AG04450 (cell line): ENCODE data around the gene ANO1. TPM values are rescaled to one million over a fixed set of nuclear protein-coding genes. Genes with fewer than 3 reads are reported as not detected.

Experiments used
- CTCF ChIA-PET: fragments of 300-600, 350-600 bp; formaldehyde crosslinking; extraction: SDS; loops from one replicate; lab custom pipeline; 2022; ENCODE audit warnings: antibody characterized with exemption, inconsistent platforms; lab: Charles Lee
- POLR2A ChIA-PET: fragments of 350-600 bp; formaldehyde crosslinking; extraction: SDS; loops from one replicate; lab custom pipeline; 2021; ENCODE audit warnings: antibody characterized with exemption, inconsistent platforms; lab: Yijun Ruan, JAX
- DNase-seq: peaks from one replicate; pipeline ENCODE4 v3.0.0-alpha.2; 2011; ENCODE audit warnings: low read depth, low spot score
- H3K27ac ChIP-seq: one replicate; pipeline ENCODE4 v1.5.1; 2012; ENCODE audit warnings: low read depth, low read length, control low read depth
- H3K27me3 ChIP-seq: one replicate; pipeline ENCODE4 v1.6.0; 2012; ENCODE audit warnings: low read length; ENCODE audit not compliant: control insufficient read depth, insufficient read depth
- H3K4me3 ChIP-seq: 2 replicates; pipeline ENCODE4 v1.5.1; 2011; ENCODE audit warnings: mild to moderate bottlenecking, low read depth, low read length, control low read depth
- H3K9me3 ChIP-seq: 2 replicates; pipeline ENCODE4 v1.5.1; 2012; ENCODE audit warnings: low read length; ENCODE audit not compliant: control insufficient read depth, insufficient read depth
- polyA plus RNA-seq: library from polyadenylated mRNA; depleted of rRNA; stranded (reverse); fragments of >200 nt; gene quantifications from 2 replicates; pipeline ENCODE4 v1.2.3, GENCODE V29; 2011
- TF ChIP-seq, protein P1 (sequence below): IDR thresholded peaks from 2 replicates; pipeline ENCODE4 v1.5.1; 2011; ENCODE audit warnings: low read depth, low read length, control low read depth, inconsistent platforms

Gene ANO1
- polyA plus RNA-seq, 1 experiment: 10.3 TPM

DNA sequence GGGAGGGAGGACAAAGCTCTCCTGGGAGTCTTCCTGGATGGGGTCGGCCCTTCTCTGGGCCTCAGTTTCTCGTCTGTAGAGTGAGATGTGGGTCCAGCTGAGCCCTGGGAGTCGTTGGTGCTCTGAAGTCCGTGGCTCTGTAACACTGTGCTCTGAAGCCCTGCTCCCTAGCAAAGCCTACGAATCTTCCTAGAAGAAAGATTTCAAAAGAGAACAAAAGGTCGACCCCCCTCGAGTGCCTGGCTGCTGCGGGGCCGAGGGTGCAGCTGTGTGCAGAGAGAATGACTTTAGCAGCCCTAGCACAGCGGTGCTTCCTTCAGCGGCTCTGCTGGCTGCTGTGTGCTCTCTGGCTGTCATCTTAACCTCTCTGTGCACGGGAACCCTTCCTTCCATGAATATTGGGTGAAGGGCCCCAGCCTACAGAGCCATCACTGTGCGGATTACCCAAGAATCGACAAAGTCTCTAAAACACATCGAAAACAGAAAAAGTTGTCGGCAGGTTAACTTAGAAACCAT lies 10.7 kb downstream of the ANO1 start:
- DNase-seq: no peak
- H3K4me3 ChIP-seq: no peak overlapping the region
- no peak overlapping the region for H3K27ac ChIP-seq
- H3K9me3 ChIP-seq: peaks cover 4% of the 10 kb centered on the region
- TF ChIP-seq, protein P1, sequence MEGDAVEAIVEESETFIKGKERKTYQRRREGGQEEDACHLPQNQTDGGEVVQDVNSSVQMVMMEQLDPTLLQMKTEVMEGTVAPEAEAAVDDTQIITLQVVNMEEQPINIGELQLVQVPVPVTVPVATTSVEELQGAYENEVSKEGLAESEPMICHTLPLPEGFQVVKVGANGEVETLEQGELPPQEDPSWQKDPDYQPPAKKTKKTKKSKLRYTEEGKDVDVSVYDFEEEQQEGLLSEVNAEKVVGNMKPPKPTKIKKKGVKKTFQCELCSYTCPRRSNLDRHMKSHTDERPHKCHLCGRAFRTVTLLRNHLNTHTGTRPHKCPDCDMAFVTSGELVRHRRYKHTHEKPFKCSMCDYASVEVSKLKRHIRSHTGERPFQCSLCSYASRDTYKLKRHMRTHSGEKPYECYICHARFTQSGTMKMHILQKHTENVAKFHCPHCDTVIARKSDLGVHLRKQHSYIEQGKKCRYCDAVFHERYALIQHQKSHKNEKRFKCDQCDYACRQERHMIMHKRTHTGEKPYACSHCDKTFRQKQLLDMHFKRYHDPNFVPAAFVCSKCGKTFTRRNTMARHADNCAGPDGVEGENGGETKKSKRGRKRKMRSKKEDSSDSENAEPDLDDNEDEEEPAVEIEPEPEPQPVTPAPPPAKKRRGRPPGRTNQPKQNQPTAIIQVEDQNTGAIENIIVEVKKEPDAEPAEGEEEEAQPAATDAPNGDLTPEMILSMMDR: no peak
- H3K27me3 ChIP-seq: peaks cover 16% of the 10 kb centered on the region
- CTCF ChIA-PET: no interaction called here
- POLR2A ChIA-PET: no interaction called here

DNA sequence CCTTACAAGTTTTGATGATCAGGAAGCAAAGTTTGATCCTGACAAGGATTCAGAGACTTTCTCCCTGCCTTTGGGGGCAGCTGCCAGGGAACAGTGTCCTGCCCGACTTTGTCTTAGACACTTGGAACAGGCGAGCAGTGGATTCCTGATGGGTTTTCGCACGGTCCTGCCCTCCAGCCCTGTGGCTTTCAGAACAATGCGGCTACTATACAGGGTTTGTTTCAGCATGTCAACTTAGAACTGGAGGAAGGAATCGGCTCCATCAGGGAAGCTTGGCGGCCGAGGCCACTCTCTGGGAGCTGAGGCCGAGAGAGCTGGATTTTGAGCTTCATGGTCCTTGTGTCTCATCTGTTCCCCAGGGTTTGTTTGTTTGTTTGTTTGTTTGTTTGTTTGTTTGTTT lies 11.5 kb downstream of the ANO1 start:
- POLR2A ChIA-PET: no interaction called here
- H3K9me3 ChIP-seq: peaks cover 4% of the 10 kb centered on the region
- peaks cover 16% of the 10 kb centered on the region for H3K27me3 ChIP-seq
- TF ChIP-seq, protein P1: no peak
- CTCF ChIA-PET: interaction anchor here (0.9 kb wide), 1 partner anchor 102 kb away, joined by 3 read pairs; no protein-coding TSS in a partner anchor
- no peak overlapping the region for H3K27ac ChIP-seq
- DNase-seq: no peak
- no peak overlapping the region for H3K4me3 ChIP-seq

- TF ChIP-seq, protein P1: no peak
- peaks cover 8% of the 10 kb centered on the region for H3K9me3 ChIP-seq
- POLR2A ChIA-PET: interaction anchor here (0.5 kb wide), 1 partner anchor 297 kb away, joined by 3 read pairs; no protein-coding TSS in a partner anchor
- no peak for DNase-seq
- H3K4me3 ChIP-seq: no peak overlapping the region
- no peak overlapping the region for H3K27ac ChIP-seq
- peaks cover 16% of the 10 kb centered on the region for H3K27me3 ChIP-seq
- CTCF ChIA-PET: no interaction called here
Measured at GRCh38 chr11:70090961-70091381, 12.9 kb downstream of the ANO1 start.

DNA sequence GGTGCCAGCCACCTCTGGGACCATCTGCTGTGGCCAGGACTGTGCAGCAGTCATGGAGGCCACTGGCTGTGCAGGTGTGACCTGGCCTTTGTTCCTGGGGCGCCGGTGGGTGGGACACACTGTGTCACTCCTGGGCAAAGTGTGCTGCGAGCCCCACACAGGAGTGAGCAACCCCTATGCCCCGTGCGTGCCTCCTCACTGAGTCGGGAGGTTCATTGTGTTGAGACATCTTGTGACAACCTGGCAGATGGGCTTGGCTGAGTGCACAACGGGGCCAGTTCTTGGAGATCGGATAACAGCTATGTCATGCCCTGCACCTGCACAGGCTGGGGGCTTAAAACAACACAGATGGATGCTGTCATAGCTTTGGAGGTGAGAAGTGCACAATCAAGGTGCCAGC lies 13.5 kb downstream of the ANO1 start:
- POLR2A ChIA-PET: no interaction called here
- TF ChIP-seq, protein P1: no peak
- no peak overlapping the region for H3K27ac ChIP-seq
- CTCF ChIA-PET: no interaction called here
- H3K27me3 ChIP-seq: peaks cover 19% of the 10 kb centered on the region
- H3K9me3 ChIP-seq: peaks cover 8% of the 10 kb centered on the region
- no peak overlapping the region for H3K4me3 ChIP-seq
- no peak for DNase-seq

GRCh38 chr11:70092959-70093715 lies 15.0 kb downstream of the ANO1 start:
- Histone ChIP-seq H3K9me3 (peaks cover 6% of the 10 kb centered on the region), H3K27me3 (peaks cover 21% of the 10 kb centered on the region), H3K27ac (no peak overlapping the region), H3K4me3 (no peak overlapping the region)
- ChIA-PET POLR2A (no interaction called here), CTCF (no interaction called here)
- DNase-seq: no peak
- TF ChIP-seq, protein P1: no peak
